ENCODE results near the gene MMP8.

DNA sequence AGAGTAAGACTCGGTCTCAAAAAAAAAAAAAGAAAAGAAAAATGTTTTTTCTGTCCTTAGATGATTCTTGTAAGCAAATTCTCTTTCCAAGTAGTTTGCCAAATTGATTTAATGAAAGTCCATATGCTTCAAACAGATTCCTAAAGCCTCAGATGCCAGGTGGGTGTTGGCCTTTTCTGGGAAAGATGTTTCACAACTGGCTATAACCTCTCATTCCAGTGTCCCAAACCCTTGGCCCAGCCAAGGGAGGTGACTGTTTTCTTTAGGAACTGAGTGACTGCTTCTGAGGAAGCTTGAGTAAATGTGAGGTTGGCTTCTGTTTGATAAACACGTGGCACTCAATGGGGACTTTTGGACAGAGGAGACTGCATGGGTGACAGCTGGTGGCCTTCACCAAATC lies 46.7 kb downstream of the MMP8 start:
- TF ChIP-seq, protein P1, sequence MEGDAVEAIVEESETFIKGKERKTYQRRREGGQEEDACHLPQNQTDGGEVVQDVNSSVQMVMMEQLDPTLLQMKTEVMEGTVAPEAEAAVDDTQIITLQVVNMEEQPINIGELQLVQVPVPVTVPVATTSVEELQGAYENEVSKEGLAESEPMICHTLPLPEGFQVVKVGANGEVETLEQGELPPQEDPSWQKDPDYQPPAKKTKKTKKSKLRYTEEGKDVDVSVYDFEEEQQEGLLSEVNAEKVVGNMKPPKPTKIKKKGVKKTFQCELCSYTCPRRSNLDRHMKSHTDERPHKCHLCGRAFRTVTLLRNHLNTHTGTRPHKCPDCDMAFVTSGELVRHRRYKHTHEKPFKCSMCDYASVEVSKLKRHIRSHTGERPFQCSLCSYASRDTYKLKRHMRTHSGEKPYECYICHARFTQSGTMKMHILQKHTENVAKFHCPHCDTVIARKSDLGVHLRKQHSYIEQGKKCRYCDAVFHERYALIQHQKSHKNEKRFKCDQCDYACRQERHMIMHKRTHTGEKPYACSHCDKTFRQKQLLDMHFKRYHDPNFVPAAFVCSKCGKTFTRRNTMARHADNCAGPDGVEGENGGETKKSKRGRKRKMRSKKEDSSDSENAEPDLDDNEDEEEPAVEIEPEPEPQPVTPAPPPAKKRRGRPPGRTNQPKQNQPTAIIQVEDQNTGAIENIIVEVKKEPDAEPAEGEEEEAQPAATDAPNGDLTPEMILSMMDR (conservative IDR thresholded peaks at IDR 0.05), result no peak
- TF ChIP-seq EZH2 (IDR thresholded peaks at IDR 0.05; ENCODE audit: low read depth), result no peak
